ENCODE measurements around the gene CPXM1.

- no peak for TF ChIP-seq CTCF (IDR thresholded peaks at IDR 0.05; ENCODE audit: insufficient read depth, low read length, poor library complexity, severe bottlenecking)
- TF ChIP-seq EZH2phosphoT487 (conservative IDR thresholded peaks at IDR 0.05; ENCODE audit: low read length) = no peak
These were observed 48.4 kb downstream of the CPXM1 start for GRCh38 chr20:2751878-2752566.
